KMS-11 (cell line): ENCODE measurements around the gene NPRL2.
A peak's percentile ranks its signal among the peaks of the same experiment; 100 is the strongest.

Experiments used
- H2AFZ ChIP-seq: fragments of 200-600 bp; sonication (generic); 2 replicates; pipeline ENCODE4 v1.6.1; 2016; ENCODE audit warnings: antibody characterized with exemption, mixed run types, low read depth
- H3K27ac ChIP-seq: fragments of 200-600 bp; sonication (generic); 2 replicates; pipeline ENCODE4 v1.6.1; 2016; ENCODE audit warnings: mild to moderate bottlenecking, mixed run types
- H3K27me3 ChIP-seq: fragments of 200-600 bp; sonication (generic); 2 replicates; pipeline ENCODE4 v1.6.1; 2017; ENCODE audit warnings: mild to moderate bottlenecking, low read depth, mixed run types, moderate library complexity; ENCODE audit not compliant: insufficient read depth
- H3K36me3 ChIP-seq: fragments of 200-600 bp; sonication (generic); 2 replicates; pipeline ENCODE4 v1.6.1; 2017; ENCODE audit warnings: mild to moderate bottlenecking, mixed run types; ENCODE audit not compliant: insufficient read depth
- H3K4me1 ChIP-seq: fragments of 200-600 bp; sonication (generic); 2 replicates; pipeline ENCODE4 v1.6.1; 2016; ENCODE audit warnings: mild to moderate bottlenecking, low read depth, mixed run types; ENCODE audit not compliant: poor library complexity, severe bottlenecking
- H3K4me2 ChIP-seq: fragments of 200-600 bp; sonication (generic); 2 replicates; pipeline ENCODE4 v1.7.0; 2016; ENCODE audit warnings: mild to moderate bottlenecking, mixed run types
- H3K4me3 ChIP-seq: fragments of 200-600 bp; sonication (generic); IDR thresholded peaks from 2 replicates; pipeline ENCODE4 v1.6.1; 2017; ENCODE audit warnings: low read depth, low read length, mixed read lengths; ENCODE audit not compliant: insufficient read depth
- H3K79me2 ChIP-seq: fragments of 200-600 bp; sonication (generic); 2 replicates; pipeline ENCODE4 v1.6.1; 2016; ENCODE audit warnings: low read depth, mixed run types; ENCODE audit not compliant: insufficient read depth
- H3K9ac ChIP-seq: fragments of 200-600 bp; sonication (generic); 2 replicates; pipeline ENCODE4 v1.6.1; 2016; ENCODE audit warnings: mild to moderate bottlenecking, mixed run types
- H4K20me1 ChIP-seq: fragments of 200-600 bp; sonication (generic); 2 replicates; pipeline ENCODE4 v1.6.1; 2016; ENCODE audit warnings: mild to moderate bottlenecking, mixed run types; ENCODE audit not compliant: insufficient read depth
- CTCF ChIP-seq: fragments of 200-600 bp; sonication (generic); conservative IDR thresholded peaks from 2 replicates; pipeline ENCODE4 v1.6.1; 2017; ENCODE audit warnings: low read depth, mild to moderate bottlenecking, antibody characterized with exemption, low read length, moderate library complexity, mixed read lengths

The NPRL2 gene

GRCh38 chr3:50298836-50299637, 51.5 kb downstream of the NPRL2 start, which contains the start of the genes HYAL3 and NAA80:
HYAL3 (minus strand) TSS chr3:50299405; CDS start chr3:50295602, 3,803 bp downstream.
NAA80 (minus strand) TSS chr3:50299405; CDS start chr3:50297463, 1,942 bp downstream.
- Histone ChIP-seq H3K27me3 (no peaks in the 10 kb centered on the region), H4K20me1 (no peaks in the 10 kb centered on the region), H2AFZ (peak within 1 kb of the TSS; percentile 59; the same call in 1 of the 2 replicates)

GRCh38 chr3:50297896-50298725, 52.5 kb downstream of the NPRL2 start:
- Histone ChIP-seq H4K20me1 (no peaks in the 10 kb centered on the region), H3K4me2 (peak overlapping the region; percentile 51; the same call in 1 of the 2 replicates), H3K36me3 (no peaks in the 10 kb centered on the region), H3K79me2 (no peaks in the 10 kb centered on the region), H3K27ac (no peak overlapping the region), H3K27me3 (no peaks in the 10 kb centered on the region), H2AFZ (no peak overlapping the region), H3K4me1 (peaks cover 17% of the 10 kb centered on the region), H3K4me3 (peak overlapping the region; percentile 64), H3K9ac (no peak overlapping the region)
- no peak for TF ChIP-seq CTCF

More at GRCh38 chr3:50298836-50299637, 51.5 kb downstream of the NPRL2 start, which contains the start of the genes HYAL3 and NAA80:
- peak within 1 kb of the TSS; percentile 58 for H3K4me2 ChIP-seq
- H3K79me2 ChIP-seq, result no peaks in the 10 kb centered on the region
- H3K27ac ChIP-seq, result peak within 1 kb of the TSS; percentile 34
- peak; percentile 34 for TF ChIP-seq CTCF
- H3K4me3 ChIP-seq, result peak within 1 kb of the TSS; percentile 64
- H3K4me1 ChIP-seq, result peaks cover 15% of the 10 kb centered on the region
- peak within 1 kb of the TSS; percentile 51; the same call in 1 of the 2 replicates for H3K9ac ChIP-seq
- no peaks in the 10 kb centered on the region for H3K36me3 ChIP-seq

- TF ChIP-seq CTCF, result no peak
- Histone ChIP-seq H3K4me1 (peaks cover 22% of the 10 kb centered on the region), H2AFZ (no peak overlapping the region), H3K27ac (no peak overlapping the region), H3K9ac (no peak overlapping the region), H4K20me1 (no peaks in the 10 kb centered on the region), H3K4me2 (no peak overlapping the region), H3K36me3 (no peaks in the 10 kb centered on the region), H3K79me2 (no peaks in the 10 kb centered on the region), H3K4me3 (no peak overlapping the region), H3K27me3 (no peaks in the 10 kb centered on the region)
Measured at GRCh38 chr3:50297384-50297775, 53.2 kb downstream of the NPRL2 start.
